Uterus (tissue), 4 donors: ENCODE measurements around the gene TNFRSF11A. TPM values are rescaled to one million over a fixed set of nuclear protein-coding genes. Genes with fewer than 3 reads are reported as not detected.

Source experiments
- DNase-seq, 2 donors: peaks; one replicate each; pipeline ENCODE4 v3.0.0-alpha.2; 2019 to 2020
- H3K27ac ChIP-seq, 2 donors: fragments of 200-600 bp; sonication (generic); 1 replicate in 1 of 2; 2 replicates in 1 of 2; pipeline ENCODE4 v1.5.1; 2016 to 2018
- H3K27me3 ChIP-seq, 2 donors: fragments of 200-600 bp; sonication (generic); one replicate each; pipeline ENCODE4 v1.5.1; 2018 to 2019; ENCODE audit warnings: control low read depth in 1 of 2
- H3K36me3 ChIP-seq, 2 donors: fragments of 200-600 bp; sonication (generic); one replicate each; pipeline ENCODE4 v1.5.1; 2019; ENCODE audit warnings: control low read depth in 1 of 2
- H3K4me1 ChIP-seq, 2 donors: fragments of 200-600 bp; sonication (generic); one replicate each; pipeline ENCODE4 v1.5.1; 2018 to 2019; ENCODE audit warnings: control low read depth in 1 of 2
- H3K4me3 ChIP-seq, 2 donors: fragments of 200-600 bp; sonication (generic); 1 replicate in 1 of 2; 2 replicates in 1 of 2; pipeline ENCODE4 v1.5.1; 2018 to 2019; ENCODE audit warnings: mild to moderate bottlenecking in 1 of 2
- H3K9me3 ChIP-seq, 2 donors: fragments of 200-600 bp; sonication (generic); one replicate each; pipeline ENCODE4 v1.5.1; 2019; ENCODE audit warnings: control low read depth in 1 of 2
- CTCF ChIP-seq, 4 experiments: fragments of 200-600 bp in 2 of 4; fragments of 450-650 bp in 2 of 4; sonication (generic) in 2 of 4; IDR thresholded peaks; one replicate each; pipeline ENCODE4 v1.5.1; 2016 to 2019; ENCODE audit warnings: antibody characterized with exemption in 4 of 4, mild to moderate bottlenecking in 2 of 4, moderate library complexity in 1 of 4
- POLR2A ChIP-seq, 2 donors: fragments of 450-650 bp; IDR thresholded peaks; one replicate each; pipeline ENCODE4 v1.6.1; 2016; ENCODE audit warnings: antibody characterized with exemption in 2 of 2, mild to moderate bottlenecking in 1 of 2, moderate library complexity in 1 of 2
- intact Hi-C: fragments of 100-400 bp; cut with DNase I; formaldehyde crosslinking; loops from one replicate; pipeline ENCODE4 v1.15.1; 2023; ENCODE audit warnings: low total_unique reads
- total RNA-seq, 4 donors: library from RNA; depleted of rRNA in 3 of 4; stranded (reverse); fragments of >200 nt in 3 of 4; gene quantifications; one replicate each; pipeline versions ENCODE4 v1.1.0 to v1.2.4, GENCODE V29; 2014 to 2023
- donor health status: DM: yes; HTN: yes; CAD: no.

Gene TNFRSF11A
- total RNA-seq, 4 donors from 2014 or later: 0.26 to 7.4 (median 5.1) TPM

- no peaks in the 10 kb centered on the region for H3K4me1 ChIP-seq
- no peaks in the 10 kb centered on the region for H3K36me3 ChIP-seq
- H3K4me3 ChIP-seq: no peak overlapping the region
- TF ChIP-seq CTCF (IDR thresholded peaks at IDR 0.05): no peak
- no peak for TF ChIP-seq POLR2A (IDR thresholded peaks at IDR 0.05)
- no peak for DNase-seq
- H3K27ac ChIP-seq: no peak overlapping the region
- H3K9me3 ChIP-seq: no peaks in the 10 kb centered on the region
- no peaks in the 10 kb centered on the region for H3K27me3 ChIP-seq
- intact Hi-C loops: no loop called here
Measured at GRCh38 chr18:62343316-62343715, 18.2 kb downstream of the TNFRSF11A start.

GRCh38 chr18:62345909-62346308 lies 20.8 kb downstream of the TNFRSF11A start:
- Histone ChIP-seq H3K9me3 (no peaks in the 10 kb centered on the region), H3K27ac (no peak overlapping the region), H3K36me3 (no peaks in the 10 kb centered on the region), H3K4me1 (no peaks in the 10 kb centered on the region), H3K27me3 (no peaks in the 10 kb centered on the region), H3K4me3 (no peak overlapping the region)
- DNase-seq: no peak
- TF ChIP-seq POLR2A (IDR thresholded peaks at IDR 0.05) (no peak), CTCF (IDR thresholded peaks at IDR 0.05) (no peak)
- intact Hi-C loops: no loop called here

GRCh38 chr18:62346333-62347088 lies 21.4 kb downstream of the TNFRSF11A start:
- intact Hi-C loops: no loop called here
- H3K9me3 ChIP-seq: no peaks in the 10 kb centered on the region

GRCh38 chr18:62347089-62347506 lies 22.0 kb downstream of the TNFRSF11A start:
- DNase-seq: no peak
- intact Hi-C loops: no loop called here
- TF ChIP-seq POLR2A (IDR thresholded peaks at IDR 0.05): no peak
- TF ChIP-seq CTCF (IDR thresholded peaks at IDR 0.05): no peak
- no peaks in the 10 kb centered on the region for H3K9me3 ChIP-seq
- no peaks in the 10 kb centered on the region for H3K36me3 ChIP-seq
- H3K4me3 ChIP-seq: no peak overlapping the region
- H3K4me1 ChIP-seq: no peaks in the 10 kb centered on the region
- no peaks in the 10 kb centered on the region for H3K27me3 ChIP-seq
- no peak overlapping the region for H3K27ac ChIP-seq

More at GRCh38 chr18:62346333-62347088, 21.4 kb downstream of the TNFRSF11A start:
- H3K27ac ChIP-seq: no peak overlapping the region
- no peaks in the 10 kb centered on the region for H3K36me3 ChIP-seq
- H3K27me3 ChIP-seq: no peaks in the 10 kb centered on the region
- no peaks in the 10 kb centered on the region for H3K4me1 ChIP-seq
- no peak overlapping the region for H3K4me3 ChIP-seq
- TF ChIP-seq POLR2A (IDR thresholded peaks at IDR 0.05) (no peak), CTCF (IDR thresholded peaks at IDR 0.05) (no peak)
- no peak for DNase-seq

- intact Hi-C loops: no loop called here
- Histone ChIP-seq H3K4me1 (no peaks in the 10 kb centered on the region), H3K27me3 (no peaks in the 10 kb centered on the region), H3K9me3 (no peaks in the 10 kb centered on the region), H3K27ac (no peak overlapping the region), H3K36me3 (no peaks in the 10 kb centered on the region), H3K4me3 (no peak overlapping the region)
- no peak for DNase-seq
- TF ChIP-seq CTCF (IDR thresholded peaks at IDR 0.05) (no peak), POLR2A (IDR thresholded peaks at IDR 0.05) (no peak)
Measured at GRCh38 chr18:62348474-62348873, 23.4 kb downstream of the TNFRSF11A start.
